IPS DF 4.7 (cell line): ENCODE results near the gene SASH3.

Source experiments
- DNase-seq: peaks from one replicate; pipeline ENCODE4 v3.0.0-alpha.2; 2013; ENCODE audit warnings: low spot score; ENCODE audit errors: extremely low read depth

Gene SASH3

DNA sequence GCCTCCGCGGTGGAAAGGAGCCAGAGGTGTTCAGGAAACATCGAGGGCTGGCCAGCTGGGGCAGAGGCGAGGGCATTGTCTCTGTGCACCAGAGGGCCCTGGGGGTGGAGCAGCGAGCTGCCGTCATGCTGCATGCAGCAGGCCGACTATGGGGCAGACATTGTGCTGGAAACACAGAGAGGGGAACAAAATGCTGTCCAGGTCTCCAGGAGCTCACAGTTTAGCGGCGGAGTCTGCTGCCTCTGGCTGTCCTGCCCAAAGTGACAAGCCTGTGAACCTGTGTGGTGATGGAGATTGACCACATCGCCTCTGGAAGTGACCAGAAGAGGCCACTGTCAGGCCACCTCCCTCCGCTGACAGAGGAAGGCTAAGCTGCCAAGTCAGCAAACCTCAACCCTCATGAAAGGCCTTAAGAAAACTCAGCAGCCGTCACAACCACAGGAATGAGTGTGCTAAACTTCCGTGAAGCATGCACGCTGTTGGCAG, 20.1 kb upstream of the SASH3 start:
- no peak for DNase-seq

DNA sequence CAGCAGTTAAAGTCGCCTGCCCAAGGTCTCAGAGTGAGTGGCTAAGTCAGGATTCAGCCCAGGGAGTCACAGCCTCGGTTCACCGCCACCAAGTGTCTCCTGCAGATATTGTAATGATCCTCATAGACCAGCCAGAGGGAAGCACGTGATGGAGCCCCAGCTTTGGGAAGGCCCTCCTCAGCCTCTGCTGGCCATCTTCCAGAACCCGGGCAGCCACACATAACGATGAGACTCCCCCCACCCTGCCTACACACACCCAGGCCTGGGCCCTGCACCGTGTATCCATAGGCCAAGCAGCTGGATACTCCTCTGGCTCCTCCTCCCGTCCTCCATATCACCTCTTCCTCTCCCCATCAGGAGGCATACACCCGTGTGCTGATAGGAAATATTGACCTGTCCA, 19.6 kb upstream of the SASH3 start:
- no peak for DNase-seq

- DNase-seq = no peak
Observed at GRCh38 chrX:129760981-129761380, 18.8 kb upstream of the SASH3 start.

DNA sequence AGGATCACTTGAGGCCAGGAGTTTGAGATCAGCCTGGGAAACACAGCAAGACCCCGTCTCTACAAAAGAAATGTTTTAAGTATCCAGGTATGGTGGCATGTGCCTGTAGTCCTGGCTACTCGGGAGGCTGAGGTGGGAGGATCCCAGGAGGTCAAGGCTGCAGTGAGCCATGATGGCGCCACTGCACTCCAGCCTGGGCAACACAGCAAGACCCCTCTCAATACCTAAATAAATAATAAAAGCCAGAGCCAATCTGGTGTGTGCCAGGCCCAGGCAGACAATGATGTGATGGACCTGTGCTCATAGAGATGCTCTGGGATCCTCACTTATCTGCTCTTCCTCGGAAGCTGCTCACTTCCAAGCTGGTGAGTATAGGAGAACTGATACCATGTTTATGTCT, 18.2 kb upstream of the SASH3 start:
- no peak for DNase-seq

- no peak for DNase-seq
Observed at GRCh38 chrX:129762448-129762847, 17.3 kb upstream of the SASH3 start.

- DNase-seq = no peak
Observed at GRCh38 chrX:129763666-129764065, 16.1 kb upstream of the SASH3 start.

- DNase-seq = no peak
Observed at GRCh38 chrX:129768186-129768585, 11.6 kb upstream of the SASH3 start.

GRCh38 chrX:129768586-129769466, 10.9 kb upstream of the SASH3 start:
- no peak for DNase-seq

- no peak for DNase-seq
Observed at GRCh38 chrX:129769467-129770154, 10.1 kb upstream of the SASH3 start.

DNA sequence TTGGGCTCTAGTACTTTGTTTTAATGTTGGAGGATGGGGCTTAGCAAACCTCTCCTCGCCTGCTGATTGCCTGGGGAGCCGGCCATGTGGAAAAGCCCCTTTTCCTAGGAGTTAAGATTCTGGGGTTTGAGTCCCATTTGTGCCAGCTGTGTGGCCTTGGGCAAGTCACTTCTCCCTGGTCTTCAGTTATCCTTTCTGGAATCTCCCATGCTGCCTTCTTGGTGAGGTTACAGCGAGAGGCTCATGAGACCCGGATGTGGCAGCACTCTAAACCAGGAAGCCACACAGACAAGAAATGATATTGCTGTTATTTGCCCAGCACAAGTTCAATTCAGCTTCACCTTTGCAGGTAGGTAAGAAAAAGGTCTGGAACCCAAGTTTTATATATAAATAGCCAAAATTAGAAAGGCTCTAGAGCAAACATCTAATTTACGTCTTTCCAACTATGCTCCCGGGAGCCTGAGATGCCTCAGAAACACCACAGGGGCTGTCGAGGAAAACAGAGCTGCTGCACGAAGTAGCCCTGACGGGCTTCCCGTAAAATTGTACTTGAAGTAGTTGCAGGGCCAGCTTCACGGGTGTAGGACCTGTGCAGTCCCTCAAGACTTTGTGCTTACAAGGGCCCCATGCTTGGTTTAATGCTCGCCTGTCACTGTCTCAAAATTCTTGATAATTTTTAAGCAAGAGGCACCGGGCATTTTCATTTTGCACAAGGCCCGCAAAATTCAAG, 8.3 kb upstream of the SASH3 start:
- DNase-seq = no peak

DNA sequence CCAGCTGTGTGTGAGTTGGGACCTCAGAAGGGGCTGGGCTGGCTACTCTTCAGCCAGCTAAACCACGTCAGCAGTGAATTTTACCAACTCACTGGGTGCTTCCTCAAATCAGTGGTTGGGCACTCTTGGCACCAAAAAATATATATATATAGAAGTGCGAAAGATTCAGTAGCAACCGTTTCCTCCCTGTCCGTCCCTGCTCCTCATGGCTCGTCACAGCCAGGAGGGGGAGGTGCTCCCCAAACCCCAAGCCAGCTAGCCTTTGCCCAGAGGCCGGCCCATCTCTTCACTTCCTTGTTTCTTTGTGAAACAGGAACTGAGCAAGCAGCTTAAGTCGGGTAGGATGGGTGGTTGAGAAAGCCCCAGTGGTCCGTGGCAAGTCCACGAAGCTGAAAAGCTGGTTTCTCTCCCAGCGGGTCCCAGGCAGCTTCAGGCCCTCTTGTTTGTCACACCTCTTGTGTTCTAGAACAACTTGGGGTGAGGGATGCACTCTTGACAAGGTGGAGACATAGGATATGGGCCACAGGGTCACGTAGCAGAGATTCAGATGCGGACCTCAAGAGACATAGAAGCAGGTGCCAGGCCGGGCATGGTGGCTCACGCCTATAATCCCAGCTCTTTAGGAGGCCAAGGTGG, 6.8 kb upstream of the SASH3 start:
- no peak for DNase-seq

- no peak for DNase-seq
Observed at GRCh38 chrX:129773649-129774458, 5.9 kb upstream of the SASH3 start.

DNA sequence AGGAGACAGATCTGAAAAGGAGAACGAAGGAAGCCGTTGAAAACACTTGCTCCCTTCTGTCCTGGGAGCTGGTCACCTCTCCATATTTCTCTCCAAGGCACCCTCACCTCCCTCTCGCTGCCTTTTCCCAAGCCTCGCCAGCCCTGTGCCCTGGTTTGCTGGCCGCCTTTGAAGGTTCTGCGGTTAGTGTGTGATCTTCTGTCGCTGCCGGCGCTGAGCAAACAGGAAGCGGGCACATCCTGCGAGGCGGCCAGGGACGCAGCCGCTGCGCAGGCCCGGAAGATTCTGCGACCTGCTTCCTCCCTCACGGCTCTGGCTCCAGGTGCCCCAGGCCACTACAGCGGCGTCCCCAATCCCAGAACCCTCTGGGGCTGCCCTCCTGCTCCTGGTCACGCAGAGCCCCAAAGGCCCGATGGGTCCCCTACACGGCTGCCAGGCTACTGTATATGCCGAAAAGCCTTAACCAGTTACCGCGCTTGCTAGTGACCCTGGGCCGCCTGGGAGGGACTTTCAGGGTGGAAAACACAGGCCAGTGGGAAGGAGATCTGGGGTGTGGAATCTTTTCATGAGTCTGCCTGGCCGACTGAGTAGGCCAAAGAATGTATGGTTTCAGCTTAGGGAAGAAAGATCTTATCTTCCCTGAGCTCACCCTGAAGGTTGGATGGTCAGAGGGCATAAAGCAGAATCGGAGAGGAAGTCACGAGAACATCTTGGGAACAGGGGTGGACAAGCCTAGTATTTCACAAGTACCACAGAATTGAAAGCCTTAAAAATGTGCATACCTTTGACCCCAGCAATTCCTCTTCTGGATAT, 2.3 kb upstream of the SASH3 start:
- no peak for DNase-seq

GRCh38 chrX:129779086-129779672, 570 bp upstream of the SASH3 start:
- DNase-seq = no peak

DNA sequence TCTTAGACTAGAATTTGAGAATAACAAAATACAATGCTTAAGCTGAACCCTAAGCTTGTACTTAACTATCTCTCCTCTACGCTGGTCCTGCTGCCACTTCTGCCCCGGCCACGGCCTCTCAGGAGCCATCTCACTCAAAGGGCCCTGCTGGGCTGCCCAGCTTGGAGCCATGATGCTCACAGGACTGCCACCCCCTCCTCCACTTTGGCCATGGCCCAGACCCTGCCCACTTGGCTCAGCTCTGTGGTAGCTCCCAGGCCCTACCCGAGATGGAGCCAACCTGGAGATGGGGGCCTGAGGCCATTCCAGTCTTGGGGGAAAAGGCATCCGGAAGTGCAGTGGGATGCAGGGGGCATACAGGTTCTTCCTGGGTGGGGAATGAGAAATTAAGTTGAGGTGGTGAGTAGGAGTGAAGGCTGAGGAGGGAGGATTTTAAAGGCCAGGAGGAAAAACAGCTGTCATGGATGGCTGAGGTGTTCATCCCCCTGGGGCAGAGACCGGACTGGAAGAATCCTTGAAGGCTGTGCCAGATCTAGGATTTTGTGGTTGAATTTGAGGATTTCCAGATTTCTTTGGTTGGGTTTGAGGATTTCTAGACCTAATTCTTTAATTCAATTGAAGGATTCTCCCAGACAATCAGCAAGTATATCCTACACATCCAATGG, 824 bp downstream of the SASH3 start:
- no peak for DNase-seq

DNA sequence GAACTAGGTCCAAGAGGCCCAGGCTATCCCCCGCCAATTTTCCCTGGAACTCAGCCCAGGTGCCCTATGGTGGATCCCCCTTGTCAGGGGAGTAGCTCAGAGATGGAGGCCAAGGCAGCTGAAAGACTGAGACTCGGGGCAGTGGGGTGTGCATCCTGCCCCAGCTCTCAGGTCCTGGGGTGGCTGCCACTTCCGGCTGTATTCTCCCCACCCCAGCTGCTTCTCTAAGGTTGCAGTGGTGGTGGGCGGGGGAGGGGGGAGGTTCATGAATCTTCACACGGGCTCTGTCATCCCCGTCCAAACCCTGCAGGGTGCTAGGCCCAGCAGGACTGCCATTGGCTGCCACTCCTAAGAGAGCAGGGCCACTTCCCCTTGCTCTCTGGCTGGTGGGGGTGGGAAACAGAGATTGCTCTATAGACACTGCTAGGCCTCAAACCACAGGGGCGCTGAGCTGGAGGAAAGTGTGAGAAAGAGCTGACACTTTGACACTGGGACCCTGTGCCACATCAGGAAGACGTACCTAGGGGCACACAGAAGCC, 1.5 kb downstream of the SASH3 start:
- no peak for DNase-seq

DNA sequence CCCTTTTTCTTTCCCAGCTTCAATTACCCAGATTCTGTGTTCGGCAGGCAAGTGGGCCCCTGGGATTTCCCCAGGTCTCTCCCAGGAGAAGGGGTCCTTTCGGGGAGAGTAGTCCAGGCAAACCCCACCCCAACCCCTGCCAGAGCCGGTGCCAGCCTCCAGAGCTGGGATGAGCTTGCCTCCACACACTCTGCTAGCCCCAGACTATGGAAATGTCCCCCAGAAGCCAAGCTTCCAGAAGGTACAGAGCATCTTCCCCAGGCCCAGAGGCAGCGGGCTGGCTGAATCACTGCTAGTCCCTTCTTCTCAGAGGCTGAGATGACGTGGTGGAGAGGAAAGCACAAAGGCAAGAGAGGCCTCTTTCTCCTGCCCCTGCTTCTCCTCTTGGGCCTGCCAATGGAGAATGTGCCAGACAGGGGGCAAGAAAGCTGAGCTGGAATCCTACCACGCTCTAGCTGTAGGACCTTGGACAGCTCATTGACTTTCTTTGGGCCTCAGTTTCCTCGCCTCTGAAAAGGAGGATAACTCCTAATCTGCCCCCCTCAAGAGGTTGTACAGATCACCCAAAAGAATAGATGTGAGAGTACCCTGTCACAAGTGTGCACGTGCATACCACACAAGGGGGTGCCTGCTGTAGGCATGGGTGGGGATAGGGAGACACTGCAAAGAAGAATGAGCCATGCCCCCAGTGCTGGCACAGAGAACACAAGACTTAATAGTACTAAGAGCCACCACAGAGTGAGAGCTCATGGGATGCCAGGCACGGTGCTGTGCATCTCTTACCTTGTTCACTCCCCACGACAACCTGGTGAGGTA, 2.1 kb downstream of the SASH3 start:
- DNase-seq = no peak

GRCh38 chrX:129782706-129783105, 3.0 kb downstream of the SASH3 start:
- no peak for DNase-seq
